NCI-H446 (cell line): Measurements from ENCODE around the gene GPR137.
"Not testable (repeated sequence)": the region's sequence is repeated elsewhere in the genome, so short reads cannot be mapped to it uniquely, and the experiment has no call there.

Source experiments
- DNase-seq, 2 experiments: peaks; one replicate each; lab custom pipeline; 2025; lab: John Stamatoyannopoulos, UW

GPR137 gene

GRCh38 chr11:64304316-64305072, 18.8 kb downstream of the GPR137 start:
- peak; percentile 83 to 94 for DNase-seq

- DNase-seq: peak; percentile 99 to 100
Measured at GRCh38 chr11:64305075-64305690, 19.5 kb downstream of the GPR137 start, which contains the start of gene ESRRA. ESRRA (plus strand) TSS chr11:64305524; CDS start chr11:64307180, 1,656 bp downstream.

- DNase-seq: peak; percentile 14 to 48
Measured at GRCh38 chr11:64305691-64306562, 20.3 kb downstream of the GPR137 start.

- no peak for DNase-seq
Measured at GRCh38 chr11:64306563-64306875, 20.9 kb downstream of the GPR137 start.

GRCh38 chr11:64306876-64307622, 21.4 kb downstream of the GPR137 start:
- peak in 1 of 2 experiments; percentile 28 for DNase-seq

- DNase-seq: not testable (repeated sequence)
Measured at GRCh38 chr11:64307795-64308194, 22.1 kb downstream of the GPR137 start.

- no peak for DNase-seq
Measured at GRCh38 chr11:64312947-64313346, 27.3 kb downstream of the GPR137 start.

- no peak for DNase-seq
Measured at GRCh38 chr11:64313491-64314145, 28.0 kb downstream of the GPR137 start.

GRCh38 chr11:64314146-64314804, 28.6 kb downstream of the GPR137 start:
- DNase-seq: no peak

GRCh38 chr11:64314805-64315561, 29.3 kb downstream of the GPR137 start:
- no peak for DNase-seq

- not testable (repeated sequence) for DNase-seq
Measured at GRCh38 chr11:64315667-64316526, 30.2 kb downstream of the GPR137 start.

GRCh38 chr11:64316672-64317324, 31.1 kb downstream of the GPR137 start:
- DNase-seq: peak in 1 of 2 experiments; percentile 62

- peak; percentile 93 to 98 for DNase-seq
Measured at GRCh38 chr11:64317325-64317960, 31.8 kb downstream of the GPR137 start, which contains the start of gene TRMT112. TRMT112 (minus strand) TSS chr11:64317559; CDS start chr11:64317526, 33 bp downstream.

GRCh38 chr11:64317961-64318765, 32.5 kb downstream of the GPR137 start, which contains the start of gene PRDX5:
PRDX5 (plus strand) TSS chr11:64318121; CDS start chr11:64318216, 95 bp downstream.
- peak; percentile 92 to 98 for DNase-seq

GRCh38 chr11:64318766-64319761, 33.4 kb downstream of the GPR137 start:
- no peak for DNase-seq

GRCh38 chr11:64320556-64320955, 34.9 kb downstream of the GPR137 start:
- no peak for DNase-seq
